GM18511 (cell line): ENCODE measurements around the gene AP3B2.
"Not testable (repeated sequence)": the region's sequence is repeated elsewhere in the genome, so short reads cannot be mapped to it uniquely, and the experiment has no call there.

Source experiments
- ATAC-seq: cut with Tn5 transposase; IDR thresholded peaks from one replicate; pipeline ENCODE4 v1.9.1; 2021; ENCODE audit warnings: mild to moderate bottlenecking, moderate library complexity; ENCODE audit not compliant: unreplicated experiment

The AP3B2 gene

DNA sequence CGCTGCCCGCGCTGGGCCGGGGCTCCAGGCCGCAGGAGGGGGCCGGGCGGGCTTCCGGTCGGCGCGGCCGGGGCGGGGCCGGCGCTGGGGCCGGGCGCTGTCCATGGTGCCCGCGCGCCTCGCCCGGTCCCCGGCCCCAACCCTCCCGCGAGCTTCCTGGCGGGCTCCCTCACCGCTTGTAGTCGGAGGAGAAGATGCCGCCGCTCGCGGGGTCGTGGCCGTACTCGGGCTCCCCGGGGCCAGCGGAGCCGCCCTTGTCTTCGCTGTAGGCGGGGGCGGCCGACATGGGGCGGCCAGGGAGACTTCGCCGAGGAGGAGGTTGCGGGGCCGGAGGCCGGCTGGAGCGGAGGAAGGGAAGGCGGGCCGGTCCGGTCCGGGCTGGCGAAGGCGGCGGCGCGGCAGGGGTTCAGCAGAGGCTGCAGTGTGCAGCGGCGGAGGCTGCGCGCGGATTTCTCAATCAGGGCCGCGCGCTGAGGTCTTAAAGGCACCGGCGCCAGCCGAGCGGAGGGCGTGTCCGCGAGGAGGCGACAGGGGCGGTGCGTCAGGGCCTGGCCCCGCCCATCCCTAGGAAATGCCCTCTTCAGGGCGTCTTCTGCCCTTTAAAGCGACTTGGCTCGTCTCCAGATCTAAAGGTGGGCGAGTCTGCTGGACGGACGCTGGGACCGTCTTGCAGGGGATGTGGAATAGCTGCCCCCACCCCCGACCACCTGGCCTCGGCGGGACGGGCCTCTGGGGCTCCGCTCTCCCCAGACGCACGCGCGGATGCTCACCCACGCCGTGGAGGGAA is at the start of gene AP3B2:
AP3B2 (minus strand) TSS at position 455 of the 787 bp plus-strand sequence; CDS start at position 286, 169 bp downstream.
- peak; percentile 93 for ATAC-seq

DNA sequence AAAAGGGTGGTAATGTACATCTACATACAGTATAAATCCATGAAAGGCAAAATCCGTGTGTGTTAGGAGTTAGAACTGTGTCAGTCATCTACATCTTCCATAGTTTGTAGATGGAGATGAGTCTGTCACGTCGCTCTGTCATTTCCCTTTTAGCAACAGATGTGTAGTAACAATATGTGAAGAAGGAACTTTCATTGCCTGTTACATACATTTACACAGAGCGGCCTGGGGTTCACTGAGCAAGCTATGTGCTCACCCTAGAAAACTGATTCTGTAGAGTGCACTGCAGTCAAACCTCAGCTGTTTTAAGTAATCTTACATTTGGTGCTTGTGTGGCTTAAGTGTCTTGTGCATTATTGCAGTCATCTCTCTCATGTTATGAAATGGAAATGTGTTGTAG is 41.6 kb upstream of the AP3B2 start:
- ATAC-seq: no peak

- peak; percentile 49 for ATAC-seq
These were observed 41.1 kb upstream of the AP3B2 start for GRCh38 chr15:82750831-82751180.

DNA sequence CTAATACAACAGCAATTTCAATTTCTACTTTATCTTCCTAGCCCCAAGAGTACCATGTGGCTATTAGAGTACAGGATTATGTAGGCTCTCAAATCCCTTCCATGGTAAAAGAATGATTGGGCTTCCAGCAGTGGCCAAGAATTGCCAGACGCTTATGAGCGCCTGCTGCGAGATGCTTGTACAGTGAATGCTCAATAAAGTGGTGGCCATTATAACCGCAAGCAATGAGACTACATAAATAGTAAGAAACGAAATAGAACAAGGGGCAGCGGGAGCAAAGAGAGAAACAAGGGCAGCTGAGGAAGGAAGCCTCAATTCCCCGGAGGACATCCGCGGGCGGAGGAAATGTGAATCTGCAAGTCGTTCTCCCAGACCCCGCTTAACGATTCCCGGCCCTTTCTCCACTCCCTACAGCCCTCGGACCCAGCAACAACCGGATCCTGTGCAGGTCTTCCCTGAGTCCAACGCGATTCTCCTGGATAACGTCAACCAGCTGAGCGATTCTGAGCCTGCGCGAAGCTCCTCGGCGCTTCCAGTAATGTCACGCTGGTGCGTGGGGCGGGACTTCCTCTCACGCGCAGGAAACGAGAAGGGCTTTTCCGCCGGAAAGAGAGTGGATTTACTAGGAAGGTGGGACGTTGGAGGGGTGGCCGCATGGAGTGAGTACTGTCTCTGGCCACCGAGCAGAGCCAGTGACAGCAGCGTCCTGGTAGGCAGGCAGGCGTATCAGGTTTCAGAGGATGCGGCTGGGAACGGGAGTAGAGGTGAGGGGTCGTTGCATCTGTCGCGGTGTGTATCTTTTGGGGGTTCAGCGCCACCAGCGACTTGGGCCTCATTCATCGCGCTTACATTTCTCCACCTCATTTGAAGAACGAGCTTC is 40.5 kb upstream of the AP3B2 start:
- peak; percentile 93 for ATAC-seq

GRCh38 chr15:82748315-82748714 is 38.6 kb upstream of the AP3B2 start:
- ATAC-seq: no peak

DNA sequence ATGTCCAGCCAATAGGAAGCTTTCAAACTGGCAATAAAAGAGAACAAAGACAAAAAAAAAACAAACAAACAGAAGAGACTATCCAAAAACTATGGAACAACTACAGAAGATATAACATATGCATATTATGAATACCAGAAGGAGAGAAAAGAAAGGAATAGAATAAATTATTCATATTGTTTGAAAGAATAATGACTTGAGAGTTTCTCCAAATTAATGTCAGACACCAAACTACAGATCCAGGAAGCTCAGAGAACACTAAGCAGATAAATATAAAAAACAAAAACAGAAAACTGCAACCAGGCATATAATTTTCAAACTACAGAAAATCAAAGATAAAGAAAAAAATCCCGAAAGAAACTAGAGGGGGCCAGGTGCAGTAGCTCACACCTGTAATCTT is 34.1 kb upstream of the AP3B2 start:
- ATAC-seq: no peak

- ATAC-seq: no peak
These were observed 32.5 kb upstream of the AP3B2 start for GRCh38 chr15:82742134-82742533.

DNA sequence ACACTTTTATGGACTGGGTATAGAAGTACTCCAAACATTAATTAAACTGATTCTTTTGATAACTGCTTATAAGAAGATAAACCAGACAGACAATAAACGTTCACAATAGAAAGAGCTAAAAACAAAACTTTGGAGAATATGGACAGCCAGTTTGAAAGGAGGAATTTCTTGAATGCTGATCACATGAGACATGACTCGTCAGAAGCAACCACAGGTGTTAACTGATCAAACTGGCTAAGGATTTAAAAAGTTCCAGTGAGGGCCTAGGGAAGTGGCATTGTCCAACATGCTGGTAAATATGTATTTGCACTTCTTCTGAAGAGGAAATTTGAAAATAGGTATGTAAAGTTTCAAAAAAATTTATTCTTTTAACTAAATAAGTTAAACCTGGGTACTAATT is 29.4 kb upstream of the AP3B2 start:
- no peak for ATAC-seq

GRCh38 chr15:82737975-82738374 is 28.3 kb upstream of the AP3B2 start:
- no peak for ATAC-seq

GRCh38 chr15:82731527-82731926 is 21.9 kb upstream of the AP3B2 start:
- no peak for ATAC-seq

DNA sequence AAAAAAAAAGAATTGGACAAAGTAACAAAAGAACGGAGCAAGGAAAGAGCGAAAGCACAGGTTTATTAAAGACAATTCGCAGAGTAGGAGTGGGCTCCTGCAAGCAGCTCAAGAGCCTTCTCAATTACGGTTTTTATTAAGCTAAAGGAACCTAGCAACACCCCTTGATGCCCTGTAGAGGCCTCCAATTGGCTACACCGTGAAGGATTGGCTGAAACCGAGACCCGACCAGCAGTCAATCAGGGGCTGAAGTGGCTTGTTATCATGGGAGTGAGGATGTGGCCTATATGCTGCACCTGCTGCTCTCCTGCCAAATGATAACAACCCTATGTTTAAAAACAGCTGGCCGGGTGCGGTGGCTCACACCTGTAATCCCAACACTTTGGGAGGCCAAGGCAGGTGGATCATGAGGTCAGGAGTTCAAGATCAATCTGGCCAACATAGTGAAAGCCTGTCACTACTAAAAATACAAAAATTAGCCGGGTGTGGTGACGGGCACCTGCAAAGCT is 20.4 kb upstream of the AP3B2 start:
- no peak for ATAC-seq

- no peak for ATAC-seq
These were observed 17.1 kb upstream of the AP3B2 start for GRCh38 chr15:82726816-82727215.

GRCh38 chr15:82715003-82715402 is 5.3 kb upstream of the AP3B2 start:
- ATAC-seq: no peak

- no peak for ATAC-seq
These were observed 4.3 kb upstream of the AP3B2 start for GRCh38 chr15:82714016-82714415.

- ATAC-seq: no peak
These were observed 2.4 kb upstream of the AP3B2 start for GRCh38 chr15:82712036-82712435.

DNA sequence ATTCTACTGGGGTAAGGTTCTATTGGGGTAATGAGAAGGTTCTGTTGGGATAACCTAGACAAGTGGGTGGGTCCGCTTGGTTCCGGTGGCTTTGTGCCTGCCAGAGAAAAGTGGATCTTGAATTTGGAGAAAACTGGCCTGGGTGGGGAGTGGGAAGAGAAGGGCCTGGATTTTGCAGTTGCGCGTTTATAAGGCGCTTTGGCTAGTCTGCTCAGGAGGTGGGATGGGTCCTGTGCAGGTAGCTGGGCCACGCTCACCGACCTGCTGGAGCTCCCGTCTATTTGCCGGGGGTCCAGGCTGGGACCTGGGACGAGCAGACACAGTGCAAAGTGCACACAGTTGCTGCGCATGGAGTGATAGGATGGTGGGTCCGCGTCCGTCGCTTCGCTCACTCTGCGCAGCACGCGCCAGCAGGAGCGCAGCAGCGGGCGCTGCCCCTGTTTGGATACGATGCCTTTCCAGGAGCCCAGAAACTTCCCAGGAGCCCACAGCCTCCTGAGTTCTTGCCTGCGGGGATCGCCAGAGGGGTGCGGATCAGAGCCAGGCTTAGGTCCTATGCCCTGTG is 1.3 kb upstream of the AP3B2 start:
- no peak for ATAC-seq

- ATAC-seq: no peak
These were observed 507 bp upstream of the AP3B2 start for GRCh38 chr15:82710208-82710555.

- ATAC-seq: no peak
These were observed 624 bp downstream of the AP3B2 start for GRCh38 chr15:82709081-82709420.

- ATAC-seq: not testable (repeated sequence)
These were observed 3.8 kb downstream of the AP3B2 start for GRCh38 chr15:82705856-82706255.

DNA sequence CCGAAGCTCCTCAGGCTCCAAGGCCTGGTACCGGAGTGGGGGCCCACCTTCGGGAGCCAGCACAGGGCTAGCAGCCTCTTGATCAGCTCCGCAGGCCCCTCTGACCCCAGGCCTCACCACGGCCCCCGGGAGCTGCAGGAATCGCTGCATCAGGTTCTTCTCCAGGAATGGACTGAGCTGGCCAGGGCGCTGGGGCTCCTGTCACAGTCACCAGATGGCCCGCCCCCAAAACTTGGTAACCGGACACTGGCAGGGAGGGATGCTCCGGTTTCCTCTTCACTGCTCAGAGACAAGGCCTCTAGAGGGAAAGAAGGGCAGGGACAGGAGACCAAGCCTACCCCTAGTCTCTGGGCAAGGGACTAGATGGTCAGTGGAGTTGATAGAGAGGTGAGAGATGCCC is 9.9 kb downstream of the AP3B2 start:
- no peak for ATAC-seq

GRCh38 chr15:82698711-82699345 is 10.8 kb downstream of the AP3B2 start:
- ATAC-seq: no peak
